K562 (cell line): Measurements from ENCODE around the gene ST6GALNAC6. TPM values are rescaled to one million over a fixed set of nuclear protein-coding genes. Genes with fewer than 3 reads are reported as not detected.

Experiments used
- CUX1 ChIP-seq: fragments of 200-800 bp; sonication (Bioruptor generic); IDR thresholded peaks from 2 replicates; pipeline ENCODE4 v1.6.1; 2016; ENCODE audit warnings: missing genetic modification characterization, missing compliant biosample characterization
- ELF2 ChIP-seq: fragments of 250-450 bp; sonication (Bioruptor Pico); IDR thresholded peaks from 2 replicates; pipeline ENCODE4 v1.5.0; 2021; ENCODE audit warnings: mild to moderate bottlenecking
- NFYB ChIP-seq: IDR thresholded peaks from 2 replicates; pipeline ENCODE4 v1.6.1; 2011; ENCODE audit warnings: mild to moderate bottlenecking, moderate library complexity; ENCODE audit not compliant: insufficient read length; ENCODE audit errors: extremely low read depth
- NRF1 ChIP-seq, 2 experiments: fragments of 450-650 bp; IDR thresholded peaks in 1 of 2; conservative IDR thresholded peaks in 1 of 2; 2 replicates each; pipeline ENCODE4 v1.6.1; 2014; ENCODE audit warnings: mild to moderate bottlenecking in 2 of 2
- PHF21A ChIP-seq: fragments of 450-650 bp; IDR thresholded peaks from 2 replicates; pipeline ENCODE4 v1.6.1; 2017; ENCODE audit warnings: low read depth, borderline replicate concordance
- SMAD3 ChIP-seq: fragments of 450-650 bp; formaldehyde crosslinking; conservative IDR thresholded peaks from 2 replicates; pipeline ENCODE4 v1.4.0; 2020; ENCODE audit warnings: mild to moderate bottlenecking
- TCF7 ChIP-seq: sonication (generic); IDR thresholded peaks from 2 replicates; pipeline ENCODE4 v1.6.1; 2016; ENCODE audit warnings: antibody characterized with exemption, borderline replicate concordance
- THAP12 ChIP-seq: fragments of 250-450 bp; sonication (Bioruptor Pico); IDR thresholded peaks from 2 replicates; pipeline ENCODE4 v1.9.0; 2021; ENCODE audit warnings: mild to moderate bottlenecking, inconsistent platforms
- ZC3H11A ChIP-seq: IDR thresholded peaks from 2 replicates; pipeline ENCODE4 v1.6.1; 2012; ENCODE audit warnings: low read depth, low read length, improper control_type of control experiment
- ZNF589 ChIP-seq: fragments of 200-800 bp; sonication (Bioruptor generic); IDR thresholded peaks from 2 replicates; pipeline ENCODE4 v1.6.1; 2016; ENCODE audit warnings: low read depth, missing genetic modification characterization, missing compliant biosample characterization
- polyA plus RNA-seq, 8 experiments: library from polyadenylated mRNA; depleted of rRNA in 4 of 8; stranded (reverse) in 5 of 8; unstranded in 3 of 8; fragments of >200 nt; fragmentation: Nextera tagmentation in 2 of 8; fragmentation: Illumina TruSeq in 1 of 8; extraction: Ambion mirVana in 2 of 8; extraction: Trizol in 1 of 8; gene quantifications; 2 replicates each; pipeline versions ENCODE4 v1.2.1 to v1.2.3, GENCODE V29; 2011 to 2014; ENCODE audit warnings: inconsistent platforms in 1 of 8, missing spikeins in 1 of 8
- total RNA-seq, 7 experiments: library from RNA; depleted of rRNA in 6 of 7; stranded (reverse); fragments of >200 nt in 6 of 7; fragmentation: Illumina TruSeq in 2 of 7; extraction: Trizol in 2 of 7; gene quantifications; 2 replicates each; pipeline versions ENCODE4 v1.2.1 to v1.2.3, GENCODE V29; 2011 to 2021; ENCODE audit warnings: low replicate concordance in 1 of 7
- TF ChIP-seq, protein P1 (sequence below), 2 experiments: fragments of 250-450 bp in 1 of 2; fragments of 450-650 bp in 1 of 2; sonication (Bioruptor Pico) in 1 of 2; IDR thresholded peaks; 2 replicates each; pipeline versions ENCODE4 v1.6.1 to v1.8.0; 2016 to 2021; ENCODE audit warnings: mild to moderate bottlenecking in 2 of 2, moderate library complexity in 2 of 2, missing compliant biosample characterization in 1 of 2, missing genetic modification characterization in 1 of 2
- TF ChIP-seq, protein P2 (sequence below): fragments of 450-650 bp; IDR thresholded peaks from 2 replicates; pipeline ENCODE4 v1.6.1; 2017; ENCODE audit warnings: antibody characterized with exemption, mild to moderate bottlenecking

Gene ST6GALNAC6
- total and polyA plus RNA-seq, 9 of the 15 experiments (the other 6 are each of a cell fraction or from before 2014, with no cell fraction given), result 0.13 to 23.0 (median 14.5) TPM

- TF ChIP-seq SMAD3 (CRISPR knock-in tag) (no peak; the same call in 1 of the 2 replicates), PHF21A (peak; percentile 48; the same call in 1 of the 2 replicates), CUX1 (peak; percentile 82; the same call in 1 of the 2 replicates), ZC3H11A (no peak), ZNF589 (CRISPR knock-in tag) (peak; percentile 60), TCF7 (no peak; the same call in 1 of the 2 replicates), NFYB (no peak), THAP12 (CRISPR knock-in tag) (0 out of 2 replicates have a peak, but pooled peaks have one; percentile 23), NRF1 (conservative IDR thresholded peaks at IDR 0.05 in 1 of 2, IDR thresholded peaks at IDR 0.05 in 1 of 2) (peak; percentile 60 to 66), ELF2 (peak; percentile 65; the same call in 1 of the 2 replicates)
- TF ChIP-seq, protein P1, sequence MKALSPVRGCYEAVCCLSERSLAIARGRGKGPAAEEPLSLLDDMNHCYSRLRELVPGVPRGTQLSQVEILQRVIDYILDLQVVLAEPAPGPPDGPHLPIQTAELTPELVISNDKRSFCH (CRISPR knock-in tag; IDR thresholded peaks at IDR 0.05), result no peak
- TF ChIP-seq, protein P1 (tag; IDR thresholded peaks at IDR 0.05), result peak; percentile 90
- TF ChIP-seq, protein P2, sequence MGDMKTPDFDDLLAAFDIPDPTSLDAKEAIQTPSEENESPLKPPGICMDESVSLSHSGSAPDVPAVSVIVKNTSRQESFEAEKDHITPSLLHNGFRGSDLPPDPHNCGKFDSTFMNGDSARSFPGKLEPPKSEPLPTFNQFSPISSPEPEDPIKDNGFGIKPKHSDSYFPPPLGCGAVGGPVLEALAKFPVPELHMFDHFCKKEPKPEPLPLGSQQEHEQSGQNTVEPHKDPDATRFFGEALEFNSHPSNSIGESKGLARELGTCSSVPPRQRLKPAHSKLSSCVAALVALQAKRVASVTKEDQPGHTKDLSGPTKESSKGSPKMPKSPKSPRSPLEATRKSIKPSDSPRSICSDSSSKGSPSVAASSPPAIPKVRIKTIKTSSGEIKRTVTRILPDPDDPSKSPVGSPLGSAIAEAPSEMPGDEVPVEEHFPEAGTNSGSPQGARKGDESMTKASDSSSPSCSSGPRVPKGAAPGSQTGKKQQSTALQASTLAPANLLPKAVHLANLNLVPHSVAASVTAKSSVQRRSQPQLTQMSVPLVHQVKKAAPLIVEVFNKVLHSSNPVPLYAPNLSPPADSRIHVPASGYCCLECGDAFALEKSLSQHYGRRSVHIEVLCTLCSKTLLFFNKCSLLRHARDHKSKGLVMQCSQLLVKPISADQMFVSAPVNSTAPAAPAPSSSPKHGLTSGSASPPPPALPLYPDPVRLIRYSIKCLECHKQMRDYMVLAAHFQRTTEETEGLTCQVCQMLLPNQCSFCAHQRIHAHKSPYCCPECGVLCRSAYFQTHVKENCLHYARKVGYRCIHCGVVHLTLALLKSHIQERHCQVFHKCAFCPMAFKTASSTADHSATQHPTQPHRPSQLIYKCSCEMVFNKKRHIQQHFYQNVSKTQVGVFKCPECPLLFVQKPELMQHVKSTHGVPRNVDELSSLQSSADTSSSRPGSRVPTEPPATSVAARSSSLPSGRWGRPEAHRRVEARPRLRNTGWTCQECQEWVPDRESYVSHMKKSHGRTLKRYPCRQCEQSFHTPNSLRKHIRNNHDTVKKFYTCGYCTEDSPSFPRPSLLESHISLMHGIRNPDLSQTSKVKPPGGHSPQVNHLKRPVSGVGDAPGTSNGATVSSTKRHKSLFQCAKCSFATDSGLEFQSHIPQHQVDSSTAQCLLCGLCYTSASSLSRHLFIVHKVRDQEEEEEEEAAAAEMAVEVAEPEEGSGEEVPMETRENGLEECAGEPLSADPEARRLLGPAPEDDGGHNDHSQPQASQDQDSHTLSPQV, result no peak
Observed at GRCh38 chr9:127862075-127863011, 37.1 kb downstream of the ST6GALNAC6 start (continued).
